ENCODE data around the gene CUX1.
"Not testable (repeated sequence)": the region's sequence is repeated elsewhere in the genome, so short reads cannot be mapped to it uniquely, and the experiment has no call there.

CUX1 gene

DNA sequence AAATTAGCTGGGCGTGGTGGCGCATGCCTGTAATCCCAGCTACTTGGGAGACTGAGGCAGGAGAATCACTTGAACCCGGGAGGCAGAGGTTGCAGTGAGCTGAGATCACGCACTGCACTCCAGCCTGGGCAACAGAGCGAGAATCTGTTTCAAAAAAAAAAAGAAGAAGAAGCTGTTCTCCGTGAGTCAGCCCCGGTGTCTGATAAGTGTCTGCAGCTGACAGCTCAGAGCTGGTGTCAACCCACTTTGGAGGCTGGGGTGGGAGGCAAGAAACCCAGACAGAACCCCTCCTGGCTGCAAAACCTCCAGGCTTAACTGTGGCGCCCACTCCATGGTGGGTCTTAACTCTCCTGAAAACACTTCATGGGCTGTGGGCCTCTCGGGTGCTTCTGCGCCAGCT, 170.6 kb downstream of the CUX1 start:
- not testable (repeated sequence) for DNase-seq

DNA sequence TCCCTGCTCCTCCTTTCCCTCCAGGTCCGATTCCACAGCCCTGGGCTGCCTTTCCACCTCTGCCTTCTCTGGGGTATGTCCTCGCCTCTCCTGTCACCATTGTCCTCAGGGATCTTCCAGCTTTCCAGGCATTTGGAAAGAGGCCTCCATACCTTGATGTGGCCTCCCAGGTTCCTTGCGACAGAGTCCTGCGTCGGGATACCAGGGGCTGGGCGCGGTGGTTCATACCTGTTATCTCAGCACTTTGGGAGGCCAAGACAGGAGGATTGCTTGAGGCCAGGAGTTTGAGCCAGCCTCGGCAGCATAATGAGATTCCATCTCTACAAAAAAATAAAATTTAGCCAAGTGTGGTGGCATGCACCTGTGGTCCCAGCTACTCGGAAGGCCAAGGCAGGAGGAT, 171.1 kb downstream of the CUX1 start:
- DNase-seq, result no peak

DNA sequence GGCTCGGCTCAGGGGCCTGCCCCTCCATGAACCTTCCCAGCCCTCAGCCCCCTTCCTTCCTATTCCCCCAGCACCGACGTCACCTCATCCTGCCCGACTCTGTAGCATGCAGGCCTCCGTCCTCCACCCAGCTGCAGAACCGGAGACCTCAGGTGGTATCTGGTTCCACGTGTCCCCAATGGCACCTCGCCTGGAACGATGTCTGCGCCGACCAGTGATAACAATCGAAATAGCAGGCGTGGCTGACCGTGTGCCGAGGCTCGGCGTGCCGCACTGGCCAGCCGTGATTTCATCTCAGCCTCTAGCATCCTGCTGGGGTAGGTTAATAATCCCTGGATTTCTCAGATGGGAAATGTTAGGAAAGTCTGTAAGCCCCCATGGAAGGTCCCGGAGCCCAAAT, 171.7 kb downstream of the CUX1 start:
- no peak for DNase-seq

DNA sequence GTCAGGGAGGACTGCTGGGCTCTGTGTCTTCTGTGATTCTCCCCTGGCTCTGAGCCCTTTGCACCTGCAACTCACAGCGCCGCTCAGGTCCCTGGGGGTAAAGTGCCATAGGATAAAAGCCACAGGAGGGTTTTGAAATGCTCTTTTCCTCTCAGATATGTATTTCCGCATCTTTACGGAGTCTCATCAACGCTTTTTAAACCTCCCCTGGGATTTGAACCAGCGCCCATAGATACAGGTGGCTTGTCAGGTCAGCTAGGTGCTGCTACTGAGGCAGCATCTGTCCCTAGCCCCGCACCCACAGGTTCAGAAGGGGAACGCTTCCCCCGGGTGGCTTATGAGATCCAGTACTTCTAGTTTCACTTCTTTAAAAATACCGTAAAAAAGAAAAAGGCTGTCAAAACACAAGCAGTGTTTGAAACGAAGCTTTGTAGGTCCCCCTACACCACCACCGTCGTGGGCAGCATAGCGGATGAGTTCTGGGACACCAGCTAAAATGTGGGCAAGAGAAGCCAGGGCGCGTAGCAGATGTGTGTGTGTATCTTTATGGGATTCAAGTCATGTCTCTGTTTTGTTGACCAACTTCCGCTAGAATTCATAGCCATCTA, 173.5 kb downstream of the CUX1 start:
- no peak for DNase-seq

DNA sequence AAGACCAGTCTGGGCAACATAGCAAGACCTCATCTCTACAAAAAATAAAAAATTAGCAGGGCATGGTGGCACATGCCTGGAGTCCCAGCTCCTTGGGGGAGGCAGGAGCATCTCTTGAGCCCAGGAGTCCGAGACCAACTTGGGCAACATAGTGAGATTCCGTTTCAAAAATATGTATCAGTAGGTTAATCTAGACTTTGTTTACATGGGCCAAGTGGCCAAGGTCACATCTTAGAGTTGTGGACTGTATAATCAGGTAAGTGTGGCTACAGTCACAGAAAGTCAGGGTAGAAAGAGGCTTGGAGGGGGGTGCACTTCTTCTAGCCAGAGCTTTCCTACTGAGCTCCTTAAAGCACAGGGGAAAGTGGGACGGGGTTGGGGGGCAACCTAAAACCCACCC, 174.4 kb downstream of the CUX1 start:
- no peak for DNase-seq

DNA sequence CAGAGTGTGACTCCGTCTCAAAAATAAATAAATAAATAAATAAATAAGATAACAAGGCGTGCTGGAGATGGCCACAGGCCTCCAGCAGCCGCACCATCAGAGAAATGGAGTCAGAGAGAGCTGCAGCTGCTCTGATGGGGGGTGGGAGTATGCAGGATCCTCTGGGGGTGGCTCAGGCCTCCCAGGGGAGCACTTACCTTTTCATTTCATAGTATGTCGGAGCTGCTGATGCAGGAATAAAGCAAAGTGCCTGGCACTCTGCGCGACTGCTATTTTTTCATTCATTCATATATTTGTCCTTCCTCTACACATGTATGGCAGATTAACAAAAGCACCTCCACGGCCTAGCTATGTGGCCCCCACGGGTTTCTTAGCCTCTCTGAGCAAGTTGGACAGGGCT, 175.9 kb downstream of the CUX1 start:
- no peak for DNase-seq

DNA sequence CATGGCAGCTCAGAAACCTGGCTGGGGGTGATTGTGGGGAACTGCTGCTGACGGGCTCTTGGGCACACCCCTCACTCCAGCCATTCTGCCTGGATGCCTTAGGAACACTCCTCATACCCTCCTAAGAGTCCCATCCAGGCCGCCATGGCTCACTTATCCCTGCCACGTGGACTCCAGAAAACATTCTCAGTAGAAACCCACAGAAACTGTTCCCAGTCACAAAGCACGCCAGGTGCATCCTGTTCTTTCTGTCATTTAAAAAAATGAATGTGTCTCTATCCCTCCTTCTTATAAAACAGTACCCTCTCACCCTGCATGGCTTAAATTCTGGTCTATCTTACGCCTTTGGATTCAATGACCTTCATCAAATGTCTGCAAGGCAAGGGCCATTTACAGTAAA, 177.7 kb downstream of the CUX1 start:
- no peak for DNase-seq

DNA sequence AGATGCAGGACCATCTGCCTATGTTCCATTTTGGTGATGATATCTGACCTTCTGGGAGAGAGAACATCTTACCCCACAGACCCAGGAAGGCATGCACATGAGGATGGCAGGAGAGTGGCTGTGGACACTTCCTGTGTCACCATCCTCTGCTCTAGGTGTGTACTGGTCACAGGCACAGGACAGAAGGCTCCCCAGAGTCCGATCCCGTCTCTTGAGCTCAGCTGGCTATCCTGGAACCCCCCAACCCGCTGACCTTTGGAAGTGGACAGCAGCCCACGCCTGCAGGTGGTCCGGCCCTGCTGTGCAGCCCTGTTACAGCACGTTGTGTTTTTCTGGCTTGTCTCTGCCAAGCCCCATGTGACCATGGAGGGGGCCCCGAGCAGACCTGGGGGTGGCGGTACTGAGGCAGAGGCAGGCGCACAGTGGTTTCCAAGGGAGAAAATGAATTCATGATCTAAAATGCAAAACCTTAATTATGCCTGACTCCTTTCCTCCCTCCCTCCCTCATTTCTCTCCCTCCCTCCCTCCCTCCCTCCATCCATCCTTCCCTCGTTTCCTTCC, 178.8 kb downstream of the CUX1 start:
- DNase-seq, result no peak

DNA sequence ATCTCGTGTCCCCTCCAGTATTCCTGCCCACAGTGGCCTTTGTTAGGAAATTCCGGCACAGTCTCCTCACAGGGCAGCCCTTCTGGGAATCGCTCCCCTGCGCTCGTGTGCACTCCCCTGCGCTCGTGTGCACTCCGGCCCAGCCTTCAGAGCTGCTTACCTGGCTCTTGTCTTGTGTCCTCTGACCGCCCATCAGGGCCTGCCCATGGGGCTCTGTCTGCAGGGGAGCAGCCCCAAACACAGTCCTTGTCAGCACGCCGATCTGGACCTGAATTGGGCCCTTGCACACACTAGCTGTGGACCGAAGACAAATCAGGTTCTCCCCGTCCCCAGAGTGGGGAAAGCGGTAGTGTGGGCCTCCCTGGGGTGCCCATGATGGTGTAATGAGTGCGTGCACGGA, 179.4 kb downstream of the CUX1 start:
- DNase-seq, result no peak

DNA sequence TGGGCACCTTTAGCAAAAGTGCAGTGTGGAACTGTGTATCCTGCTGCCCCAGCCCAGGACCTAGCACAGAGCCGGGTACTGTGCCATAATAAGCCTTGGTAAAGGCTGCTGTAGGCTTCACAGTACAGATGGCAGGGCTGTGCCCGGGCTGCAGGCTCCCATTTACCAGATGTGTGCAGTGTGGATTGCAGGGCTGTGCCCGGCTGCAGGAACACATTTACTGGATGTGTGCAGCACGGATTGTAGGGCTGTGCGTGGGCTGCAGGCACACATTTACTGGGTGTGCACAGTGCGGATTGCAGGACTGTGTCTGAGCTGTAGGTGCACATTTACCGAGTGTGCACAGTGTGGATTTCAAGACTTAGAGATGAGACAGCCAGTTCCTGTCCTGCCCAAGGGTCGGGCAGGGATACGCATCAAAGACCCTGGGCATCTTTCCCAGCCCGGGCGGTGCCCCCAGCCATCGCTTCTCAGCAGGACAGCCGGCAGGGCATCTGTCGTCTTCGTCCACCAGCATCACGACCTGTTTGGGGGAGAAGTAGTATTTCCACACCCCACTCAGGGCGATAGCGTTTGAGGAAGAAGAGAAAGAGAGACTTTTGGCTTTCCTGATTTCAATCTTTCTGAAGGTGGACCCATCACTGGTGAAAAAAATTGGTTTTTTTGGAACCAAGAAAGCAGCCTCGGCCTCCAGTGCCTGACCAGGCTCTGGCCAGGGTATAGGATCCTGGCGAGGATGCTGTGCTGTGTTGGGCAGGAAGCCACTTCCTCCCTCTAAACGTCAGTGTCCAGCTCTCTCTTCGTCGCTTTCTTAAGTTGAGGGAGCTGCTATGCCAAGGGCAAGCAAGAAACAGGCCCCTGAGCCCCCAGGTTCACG, 180.8 kb downstream of the CUX1 start:
- DNase-seq, result no peak

DNA sequence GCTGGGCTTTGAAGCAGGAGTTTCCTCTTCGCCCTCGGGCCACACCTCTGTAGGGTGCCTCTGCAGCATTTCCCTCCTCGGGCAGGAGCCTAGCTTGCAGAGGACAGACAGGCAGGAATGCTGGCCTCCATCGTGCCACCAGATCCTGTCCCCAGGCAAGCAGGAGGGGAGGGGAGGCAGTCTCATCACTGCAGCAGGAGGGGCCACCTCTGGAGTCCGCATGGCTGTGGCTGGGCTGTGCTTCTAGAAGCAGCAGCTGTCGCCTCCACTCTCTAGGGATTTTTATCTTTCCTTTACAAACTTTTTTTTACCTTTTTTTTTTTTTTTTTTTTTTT, 181.4 kb downstream of the CUX1 start:
- no peak for DNase-seq

DNA sequence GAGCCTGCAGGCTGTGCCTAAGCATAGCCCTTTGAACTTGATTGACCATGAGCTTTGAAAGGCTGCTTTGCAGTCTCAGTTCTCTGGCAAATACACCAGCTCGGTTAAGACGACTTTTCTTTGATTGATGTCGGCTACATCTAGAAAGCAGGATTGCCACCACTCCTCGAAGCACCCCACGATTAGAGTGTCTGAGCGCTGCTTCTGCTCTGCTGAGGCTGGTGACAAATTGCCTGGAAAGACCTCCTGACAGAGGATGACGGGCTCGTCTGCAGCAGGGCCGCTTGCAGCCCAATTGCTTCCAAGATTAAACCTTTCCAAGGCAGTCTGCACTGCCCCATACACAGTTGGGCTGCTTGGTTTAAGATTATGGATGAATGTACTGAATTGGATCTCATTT, 182.0 kb downstream of the CUX1 start:
- no peak for DNase-seq

DNA sequence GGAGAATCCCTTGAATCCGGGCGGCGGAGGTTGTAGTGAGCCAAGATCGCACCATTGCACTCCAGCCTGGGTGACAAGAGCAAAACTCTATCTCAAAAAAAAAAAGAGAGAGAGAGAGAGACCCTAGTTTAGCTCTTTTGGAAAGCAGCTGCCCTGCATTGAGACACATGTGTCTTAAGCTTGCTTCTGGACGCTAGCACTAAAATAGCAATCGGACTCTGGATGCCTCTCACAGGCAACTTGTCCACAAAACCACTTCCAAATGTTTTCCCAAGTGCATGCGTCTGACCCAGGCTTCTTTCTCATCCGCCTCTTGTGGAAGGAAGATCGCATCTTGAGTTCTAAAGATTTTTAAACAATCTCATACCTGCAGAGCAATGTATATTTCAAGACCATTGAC, 182.7 kb downstream of the CUX1 start:
- no peak for DNase-seq

DNA sequence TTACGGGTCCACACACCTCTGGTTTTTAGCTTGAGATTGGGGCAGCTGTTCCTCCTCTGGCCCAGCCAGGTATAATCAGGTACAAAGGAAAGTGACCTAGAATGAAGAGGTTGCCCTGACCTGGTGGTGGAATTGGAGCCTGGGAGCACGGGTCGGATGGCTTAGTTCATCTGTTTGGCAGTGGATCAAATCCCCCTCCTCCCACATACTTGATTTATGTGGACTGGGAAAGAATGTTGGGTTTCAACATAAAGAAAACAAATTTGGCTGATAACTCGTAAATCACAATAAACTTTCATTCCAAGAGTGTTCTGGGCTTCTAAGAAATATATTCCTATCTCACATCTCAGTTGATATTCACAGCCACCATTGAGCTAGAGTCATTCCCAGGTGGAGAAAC, 186.8 kb downstream of the CUX1 start:
- DNase-seq, result no peak

DNA sequence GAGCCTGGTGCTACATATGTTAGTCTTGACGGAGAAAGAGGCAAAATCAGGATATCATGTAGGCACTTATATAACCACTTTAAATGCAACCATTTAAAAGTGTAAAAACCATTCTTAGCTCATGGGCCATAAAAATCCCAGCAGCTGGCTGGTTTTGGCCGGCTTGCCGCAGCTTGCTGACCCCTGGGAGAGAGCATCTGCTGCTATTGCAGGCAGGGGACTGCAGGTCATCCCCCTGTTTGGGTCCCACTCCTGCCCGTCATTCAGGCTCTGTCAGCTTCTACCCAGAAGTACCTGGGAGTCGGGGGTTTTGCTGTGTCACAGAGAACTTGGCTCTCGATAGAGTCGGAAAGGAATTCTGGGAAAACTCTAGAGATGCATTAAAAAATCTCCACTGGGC, 187.4 kb downstream of the CUX1 start:
- no peak for DNase-seq

DNA sequence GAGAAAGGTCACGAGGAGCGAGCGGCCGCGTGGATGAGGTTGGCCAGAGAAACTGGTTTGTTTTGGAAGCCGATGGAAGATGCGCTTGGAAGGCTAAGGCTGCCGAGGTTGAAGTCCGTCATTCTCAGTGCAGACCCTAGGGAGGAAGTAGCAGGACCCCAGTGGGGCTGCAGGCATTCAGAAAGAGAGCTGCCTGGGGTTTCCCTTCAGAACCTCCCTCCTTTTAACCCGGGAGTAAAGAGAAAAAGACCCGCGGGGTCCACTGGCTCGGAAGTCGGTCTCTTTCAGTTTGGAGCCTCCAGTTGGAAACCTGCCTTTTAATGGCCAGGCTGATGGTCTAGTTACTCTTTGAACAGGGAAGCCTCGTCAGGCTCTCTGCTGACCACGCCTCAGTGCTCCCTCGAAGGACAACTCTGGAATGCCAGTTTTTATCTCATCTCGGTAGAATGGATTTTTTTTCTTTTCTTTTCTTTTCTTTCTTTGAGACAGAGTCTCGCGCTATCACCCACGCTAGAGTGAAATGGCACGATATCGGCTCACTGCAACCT, 188.6 kb downstream of the CUX1 start:
- DNase-seq, result no peak

DNA sequence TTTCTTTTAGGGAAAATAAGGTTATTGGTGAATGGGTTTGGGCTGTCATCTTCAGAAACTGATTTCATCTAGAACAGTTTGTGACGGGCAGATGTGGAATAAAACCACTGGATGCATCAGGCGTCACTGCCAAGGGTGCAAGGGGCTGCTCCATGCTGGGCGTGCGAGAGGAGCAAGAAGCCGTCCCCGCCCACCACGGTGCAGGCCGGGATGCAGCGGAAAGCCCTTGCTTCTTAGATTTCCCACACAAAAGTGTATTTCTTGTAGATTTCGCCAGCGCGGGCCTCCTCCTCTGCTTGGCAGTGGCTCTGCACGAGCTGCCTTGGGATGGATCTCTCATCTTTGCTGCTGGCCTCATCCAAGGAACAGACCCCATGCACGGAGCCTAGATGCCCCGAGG, 189.3 kb downstream of the CUX1 start:
- no peak for DNase-seq

DNA sequence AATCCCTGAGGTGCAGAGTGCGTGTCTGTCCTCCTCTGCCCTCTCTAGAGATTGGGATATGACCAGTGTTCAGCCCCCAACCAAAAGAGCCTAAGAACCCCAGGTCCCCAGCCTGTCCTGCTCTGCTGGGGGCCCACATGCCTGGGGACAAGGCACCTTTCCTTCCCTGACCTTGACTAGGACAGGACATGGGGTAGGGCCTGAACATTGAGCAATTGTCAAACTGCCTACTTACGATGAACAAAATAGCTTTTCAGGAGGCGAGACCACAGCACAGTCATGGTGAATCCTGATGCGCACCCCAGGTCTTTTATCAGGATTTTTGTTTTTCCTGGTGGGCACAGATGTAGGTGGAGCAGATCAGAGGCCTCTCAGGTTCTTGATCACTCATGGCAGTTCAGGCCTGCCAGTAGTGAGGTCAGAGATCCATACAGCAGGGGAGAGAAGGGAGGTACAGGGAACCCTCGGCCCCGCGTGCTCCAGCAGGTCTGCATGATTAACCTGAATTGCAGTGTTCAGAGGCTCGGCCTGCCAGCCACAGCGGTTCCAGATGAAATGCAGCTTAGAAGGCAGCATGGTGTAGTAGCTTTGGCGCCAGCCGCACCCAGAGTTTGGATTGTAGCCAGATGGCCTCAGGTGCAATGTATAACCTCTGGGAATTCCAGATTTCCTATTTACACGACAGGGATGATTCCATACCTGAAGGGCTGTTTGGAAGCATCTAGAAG, 191.3 kb downstream of the CUX1 start:
- DNase-seq, result no peak

DNA sequence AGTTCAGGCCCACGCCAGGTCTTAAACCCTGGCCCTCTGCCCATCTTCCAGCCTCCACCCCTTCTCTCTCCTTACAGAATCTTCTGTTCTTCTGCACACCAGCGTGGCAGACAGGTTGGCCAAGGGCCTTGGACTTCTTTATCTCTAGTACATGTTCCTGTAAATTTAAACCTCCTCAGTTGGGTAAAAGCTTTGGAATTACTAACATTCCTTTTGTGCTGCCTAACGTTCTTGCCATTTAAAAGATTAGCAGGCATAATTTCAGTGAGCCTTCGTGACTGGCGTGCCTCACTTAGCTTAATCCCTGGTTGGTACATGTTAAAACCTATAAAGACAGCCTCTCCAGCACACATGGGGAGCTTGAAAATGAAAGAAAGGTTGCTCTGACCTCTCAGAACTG, 192.2 kb downstream of the CUX1 start:
- no peak for DNase-seq

DNA sequence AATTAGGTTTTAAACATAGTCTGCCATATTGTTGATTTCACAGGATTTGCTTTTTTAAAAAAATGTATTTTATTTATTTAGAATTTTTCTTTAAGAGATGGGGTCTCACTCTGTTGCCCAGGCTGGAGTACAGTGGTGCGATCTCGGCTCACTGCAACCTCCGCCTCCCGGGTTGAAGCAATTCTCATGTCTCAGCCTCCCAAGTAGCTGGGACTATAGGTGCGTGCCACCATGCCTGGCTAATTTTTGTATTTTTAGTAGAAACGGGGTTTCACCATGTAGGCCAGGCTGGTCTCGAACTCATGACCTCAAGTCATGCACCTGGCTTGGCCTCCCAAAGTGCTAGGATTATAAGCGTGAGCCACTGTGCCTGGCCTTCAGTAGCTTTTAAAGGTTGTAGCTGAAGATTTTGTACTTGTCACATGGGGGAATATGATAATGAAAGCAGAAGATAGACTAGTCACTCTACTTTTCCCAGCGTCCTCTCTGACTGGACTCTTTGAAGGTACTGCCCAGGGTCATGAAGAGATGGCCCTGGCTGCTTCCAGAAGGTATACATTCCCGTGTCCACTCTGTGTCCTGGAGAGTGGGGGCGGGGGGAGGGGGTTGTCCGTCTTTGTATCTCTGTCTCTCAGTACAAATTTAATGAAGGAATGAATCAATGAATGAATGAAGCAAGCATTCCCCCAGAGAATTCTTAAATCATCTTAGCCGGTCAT, 194.8 kb downstream of the CUX1 start:
- DNase-seq, result not testable (repeated sequence)

DNA sequence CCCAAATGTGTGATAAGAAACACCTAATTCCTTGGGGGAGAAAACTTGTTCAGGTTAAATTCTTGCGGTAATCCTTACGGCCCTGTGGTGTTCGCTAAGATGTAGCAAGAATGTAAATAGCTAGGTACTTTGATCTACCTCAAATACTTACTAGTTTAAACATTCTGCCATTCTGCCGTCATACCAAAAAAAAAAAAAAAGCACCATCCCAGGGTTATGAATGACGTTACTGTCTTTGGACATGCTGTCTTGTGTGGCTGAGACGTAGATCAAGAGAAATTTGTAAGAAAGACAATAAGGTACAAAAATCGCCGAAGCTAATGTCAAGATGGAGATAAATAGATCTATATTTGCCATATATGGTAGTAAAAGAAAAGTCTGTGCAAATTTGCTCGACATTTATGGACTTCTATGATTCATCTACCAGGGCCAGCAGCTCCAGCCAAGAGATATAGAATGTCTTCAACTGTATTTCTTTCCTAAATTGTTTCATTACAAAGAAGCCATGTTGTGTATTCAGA, 195.6 kb downstream of the CUX1 start:
- DNase-seq, result no peak

DNA sequence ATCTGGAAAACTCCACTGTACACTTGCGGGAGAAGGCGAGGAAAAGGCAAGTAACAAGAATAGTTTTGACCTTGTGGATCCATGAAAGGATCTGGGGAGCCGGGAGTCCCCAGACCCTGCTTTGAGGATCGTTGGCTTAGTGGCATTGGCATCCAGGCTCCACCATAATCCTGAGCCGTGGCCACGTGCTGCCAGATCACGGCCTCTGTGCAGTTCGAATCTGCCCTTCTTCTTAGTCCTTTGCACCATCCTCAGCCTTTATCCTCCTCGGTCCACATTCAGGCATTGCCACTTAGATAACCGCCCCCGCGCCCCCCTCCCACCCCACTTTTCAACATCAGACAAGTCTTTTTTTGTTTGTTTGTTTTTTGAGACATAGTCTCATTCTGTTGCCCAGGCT, 201.4 kb downstream of the CUX1 start:
- no peak for DNase-seq

DNA sequence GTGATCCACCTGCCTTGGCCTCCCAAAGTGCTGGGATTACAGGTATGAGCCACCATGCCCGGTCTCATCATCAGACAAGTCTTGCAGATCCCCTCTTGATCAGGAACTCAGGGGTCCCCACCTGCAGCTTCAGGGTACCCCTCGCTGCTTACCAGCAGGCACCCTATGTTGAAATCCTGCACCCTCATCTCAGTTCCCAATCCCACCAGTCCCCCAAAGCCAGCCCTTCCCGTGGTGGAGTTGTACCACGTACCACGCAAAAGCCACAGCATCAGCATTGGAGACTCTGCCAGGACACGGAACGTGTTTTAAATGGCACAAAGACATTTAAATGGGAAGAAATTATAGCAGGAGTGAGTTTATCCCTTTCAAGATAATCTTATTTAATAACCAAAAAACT, 202.0 kb downstream of the CUX1 start:
- DNase-seq, result no peak

Measured in activated CD4-positive, alpha-beta T cell treated with anti-CD3 and anti-CD28 coated beads, Interleukin-10, Interleukin-2, amounts not matched to agents 100 ng/mL and 50 ng/mL, durations not matched to agents 16 hours and 8 hours (primary cell).